Measurements from ENCODE around the gene PTPN1. TPM values are rescaled to one million over a fixed set of nuclear protein-coding genes. Genes with fewer than 3 reads are reported as not detected.
"Not testable (repeated sequence)": the region's sequence is repeated elsewhere in the genome, so short reads cannot be mapped to it uniquely, and the experiment has no call there.

The PTPN1 gene
- total RNA-seq, 1 donor from 2014 or later, result 38.1 TPM

- no peak for DNase-seq (ENCODE audit: low spot score)
- H3K4me2 ChIP-seq, result no peak overlapping the region
- TF ChIP-seq CTCF (IDR thresholded peaks at IDR 0.05) (no peak), EZH2phosphoT487 (IDR thresholded peaks at IDR 0.05) (no peak), EZH2 (IDR thresholded peaks at IDR 0.05) (no peak)
- H3K9me3 ChIP-seq (ENCODE audit: low read depth), result no peaks in the 10 kb centered on the region
- H3K27ac ChIP-seq, result no peak overlapping the region
- Mint-ChIP-seq H3K27me3 (ENCODE audit: insufficient read depth, low read depth) (peaks cover 2% of the 10 kb centered on the region), H3K9me3 (no peaks in the 10 kb centered on the region), H3K4me1 (peaks cover 5% of the 10 kb centered on the region), H3K4me3 (no peak overlapping the region), H3K27ac (peak overlapping the region; percentile 39), H3K36me3 (no peaks in the 10 kb centered on the region)
- no peak overlapping the region for H2AFZ ChIP-seq (replicated peaks)
- H3K4me1 ChIP-seq, result no peaks in the 10 kb centered on the region
- H3K4me3 ChIP-seq, result no peak overlapping the region
- no peaks in the 10 kb centered on the region for H3K79me2 ChIP-seq (ENCODE audit: low read depth)
- H3K27me3 ChIP-seq, result no peaks in the 10 kb centered on the region
- H3F3A ChIP-seq (ENCODE audit: low read depth), result no peaks in the 10 kb centered on the region
- H3K36me3 ChIP-seq, result no peaks in the 10 kb centered on the region
- no peak overlapping the region for H3K9ac ChIP-seq
- no peaks in the 10 kb centered on the region for H4K20me1 ChIP-seq (ENCODE audit: low read depth)
Measured at GRCh38 chr20:50501972-50502745, 8.0 kb upstream of the PTPN1 start.

- Histone ChIP-seq H3F3A (ENCODE audit: low read depth) (peaks cover 8% of the 10 kb centered on the region), H3K9me3 (ENCODE audit: low read depth) (no peaks in the 10 kb centered on the region), H3K4me1 (peaks cover 1% of the 10 kb centered on the region), H3K27me3 (no peaks in the 10 kb centered on the region), H3K79me2 (ENCODE audit: low read depth) (no peaks in the 10 kb centered on the region), H2AFZ (replicated peaks) (peak overlapping the region; percentile 60), H3K36me3 (no peaks in the 10 kb centered on the region), H3K4me3 (no peak overlapping the region), H3K4me2 (no peak overlapping the region), H3K27ac (no peak overlapping the region), H3K9ac (no peak overlapping the region), H4K20me1 (ENCODE audit: low read depth) (no peaks in the 10 kb centered on the region)
- peaks cover 11% of the 10 kb centered on the region for H3K4me1 Mint-ChIP-seq
- H3K27ac Mint-ChIP-seq, result no peak overlapping the region
- peaks cover 2% of the 10 kb centered on the region for H3K27me3 Mint-ChIP-seq (ENCODE audit: insufficient read depth, low read depth)
- no peak for DNase-seq (ENCODE audit: low spot score)
- TF ChIP-seq EZH2phosphoT487 (IDR thresholded peaks at IDR 0.05) (no peak), CTCF (IDR thresholded peaks at IDR 0.05) (peak; percentile 26)
- H3K9me3 Mint-ChIP-seq, result no peaks in the 10 kb centered on the region
- no peak overlapping the region for H3K4me3 Mint-ChIP-seq
- H3K36me3 Mint-ChIP-seq, result no peaks in the 10 kb centered on the region
Measured at GRCh38 chr20:50504231-50504823, 5.9 kb upstream of the PTPN1 start.

- no peak overlapping the region for H3K4me3 Mint-ChIP-seq
- no peaks in the 10 kb centered on the region for H3K36me3 ChIP-seq
- H3K4me1 Mint-ChIP-seq, result peaks cover 17% of the 10 kb centered on the region
- H3K4me1 ChIP-seq, result peaks cover 8% of the 10 kb centered on the region
- peaks cover 3% of the 10 kb centered on the region for H3K27me3 Mint-ChIP-seq (ENCODE audit: insufficient read depth, low read depth)
- peaks cover 9% of the 10 kb centered on the region for H4K20me1 ChIP-seq (ENCODE audit: low read depth)
- H3K9ac ChIP-seq, result no peak overlapping the region
- H3K27ac ChIP-seq, result no peak overlapping the region
- no peak overlapping the region for H3K4me3 ChIP-seq
- peaks cover 9% of the 10 kb centered on the region for H3K79me2 ChIP-seq (ENCODE audit: low read depth)
- H2AFZ ChIP-seq (replicated peaks), result no peak overlapping the region
- H3K27ac Mint-ChIP-seq, result peak overlapping the region; percentile 60
- peaks cover 14% of the 10 kb centered on the region for H3F3A ChIP-seq (ENCODE audit: low read depth)
- H3K36me3 Mint-ChIP-seq, result no peaks in the 10 kb centered on the region
- TF ChIP-seq EZH2phosphoT487 (IDR thresholded peaks at IDR 0.05) (no peak), CTCF (IDR thresholded peaks at IDR 0.05) (peak; percentile 23)
- no peaks in the 10 kb centered on the region for H3K9me3 Mint-ChIP-seq
- H3K4me2 ChIP-seq, result no peak overlapping the region
- no peak for DNase-seq (ENCODE audit: low spot score)
- H3K9me3 ChIP-seq (ENCODE audit: low read depth), result no peaks in the 10 kb centered on the region
- H3K27me3 ChIP-seq, result no peaks in the 10 kb centered on the region
Measured at GRCh38 chr20:50506270-50506579, 4.0 kb upstream of the PTPN1 start.

- not testable (repeated sequence) for H3K27ac Mint-ChIP-seq; H3K4me3 ChIP-seq; H3K4me2 ChIP-seq; H3K4me3 Mint-ChIP-seq; H2AFZ ChIP-seq (replicated peaks); H3K9me3 ChIP-seq (ENCODE audit: low read depth); H3K9ac ChIP-seq; H3K36me3 Mint-ChIP-seq; H3K27me3 ChIP-seq; H3K36me3 ChIP-seq; H3K27me3 Mint-ChIP-seq (ENCODE audit: insufficient read depth, low read depth); H3K9me3 Mint-ChIP-seq; H3K27ac ChIP-seq; DNase-seq (ENCODE audit: low spot score)
- Histone ChIP-seq H3K4me1 (peaks cover 17% of the 10 kb centered on the region), H4K20me1 (ENCODE audit: low read depth) (peaks cover 24% of the 10 kb centered on the region), H3F3A (ENCODE audit: low read depth) (peaks cover 14% of the 10 kb centered on the region), H3K79me2 (ENCODE audit: low read depth) (peaks cover 25% of the 10 kb centered on the region)
- H3K4me1 Mint-ChIP-seq, result peaks cover 30% of the 10 kb centered on the region
Measured at GRCh38 chr20:50507745-50508144, 2.4 kb upstream of the PTPN1 start.

Data from neural progenitor cell (in vitro differentiated cells).